DOHH2 (cell line): ENCODE data around the gene RIPK3.
A peak's percentile ranks its signal among the peaks of the same experiment; 100 is the strongest.

Experiments used
- H3F3A ChIP-seq: fragments of 200-600 bp; sonication (generic), shearing (Covaris generic); 2 replicates; pipeline ENCODE4 v1.6.0; 2016; ENCODE audit warnings: antibody characterized with exemption, mild to moderate bottlenecking; ENCODE audit not compliant: control insufficient read depth, insufficient read depth
- H3K27ac ChIP-seq: fragments of 200-600 bp; sonication (generic); 2 replicates; pipeline ENCODE4 v1.5.1; 2014; ENCODE audit warnings: low read depth, mild to moderate bottlenecking, low read length, moderate library complexity
- H3K27me3 ChIP-seq: fragments of 200-600 bp; sonication (generic); 2 replicates; pipeline ENCODE4 v1.6.1; 2014; ENCODE audit warnings: mild to moderate bottlenecking, low read length, mixed read lengths; ENCODE audit not compliant: control insufficient read depth
- H3K36me3 ChIP-seq: fragments of 200-600 bp; sonication (generic); 2 replicates; pipeline ENCODE4 v1.6.1; 2014; ENCODE audit warnings: mild to moderate bottlenecking, low read length, moderate library complexity, mixed read lengths; ENCODE audit not compliant: control insufficient read depth
- H3K4me1 ChIP-seq: fragments of 200-600 bp; sonication (generic); 2 replicates; pipeline ENCODE4 v1.6.1; 2014; ENCODE audit warnings: mild to moderate bottlenecking, low read length, mixed read lengths; ENCODE audit not compliant: control insufficient read depth
- H3K4me2 ChIP-seq: fragments of 200-600 bp; sonication (generic); 2 replicates; pipeline ENCODE4 v1.6.0; 2014; ENCODE audit warnings: mild to moderate bottlenecking, low read length, moderate library complexity
- H3K4me3 ChIP-seq: fragments of 200-600 bp; sonication (generic); 2 replicates; pipeline ENCODE4 v1.5.1; 2014; ENCODE audit warnings: mild to moderate bottlenecking, low read length, mixed read lengths
- H3K79me2 ChIP-seq: fragments of 200-600 bp; sonication (generic); 2 replicates; pipeline ENCODE4 v1.6.1; 2014; ENCODE audit warnings: mild to moderate bottlenecking, low read length, mixed read lengths; ENCODE audit not compliant: control insufficient read depth
- H3K9me2 ChIP-seq: fragments of 200-600 bp; sonication (generic); replicated peaks from 2 replicates; pipeline ENCODE4 v1.6.1; 2014; ENCODE audit warnings: mild to moderate bottlenecking, low read length, mixed read lengths; ENCODE audit not compliant: control insufficient read depth
- H3K9me3 ChIP-seq: fragments of 200-600 bp; sonication (generic); 2 replicates; pipeline ENCODE4 v1.6.1; 2014; ENCODE audit warnings: antibody characterized with exemption, low read length, mixed read lengths; ENCODE audit not compliant: control insufficient read depth, insufficient read depth
- H4K20me1 ChIP-seq: fragments of 200-600 bp; sonication (generic); 2 replicates; pipeline ENCODE4 v1.6.0; 2014; ENCODE audit warnings: low read depth, mild to moderate bottlenecking, antibody characterized with exemption, low read length, moderate library complexity; ENCODE audit not compliant: control insufficient read depth, insufficient read depth
- EZH2phosphoT487 ChIP-seq: fragments of 200-600 bp; sonication (generic); IDR thresholded peaks from 2 replicates; pipeline ENCODE4 v1.6.1; 2017; ENCODE audit warnings: borderline replicate concordance, mild to moderate bottlenecking, antibody characterized with exemption, low read length, moderate library complexity, mixed read lengths
- TF ChIP-seq, protein P1 (sequence below): fragments of 200-600 bp; sonication (generic); IDR thresholded peaks from one replicate; pipeline ENCODE4 v1.5.1; 2014; ENCODE audit warnings: antibody characterized with exemption, mild to moderate bottlenecking, low read depth, low read length; ENCODE audit not compliant: poor library complexity, severe bottlenecking

Gene RIPK3

DNA sequence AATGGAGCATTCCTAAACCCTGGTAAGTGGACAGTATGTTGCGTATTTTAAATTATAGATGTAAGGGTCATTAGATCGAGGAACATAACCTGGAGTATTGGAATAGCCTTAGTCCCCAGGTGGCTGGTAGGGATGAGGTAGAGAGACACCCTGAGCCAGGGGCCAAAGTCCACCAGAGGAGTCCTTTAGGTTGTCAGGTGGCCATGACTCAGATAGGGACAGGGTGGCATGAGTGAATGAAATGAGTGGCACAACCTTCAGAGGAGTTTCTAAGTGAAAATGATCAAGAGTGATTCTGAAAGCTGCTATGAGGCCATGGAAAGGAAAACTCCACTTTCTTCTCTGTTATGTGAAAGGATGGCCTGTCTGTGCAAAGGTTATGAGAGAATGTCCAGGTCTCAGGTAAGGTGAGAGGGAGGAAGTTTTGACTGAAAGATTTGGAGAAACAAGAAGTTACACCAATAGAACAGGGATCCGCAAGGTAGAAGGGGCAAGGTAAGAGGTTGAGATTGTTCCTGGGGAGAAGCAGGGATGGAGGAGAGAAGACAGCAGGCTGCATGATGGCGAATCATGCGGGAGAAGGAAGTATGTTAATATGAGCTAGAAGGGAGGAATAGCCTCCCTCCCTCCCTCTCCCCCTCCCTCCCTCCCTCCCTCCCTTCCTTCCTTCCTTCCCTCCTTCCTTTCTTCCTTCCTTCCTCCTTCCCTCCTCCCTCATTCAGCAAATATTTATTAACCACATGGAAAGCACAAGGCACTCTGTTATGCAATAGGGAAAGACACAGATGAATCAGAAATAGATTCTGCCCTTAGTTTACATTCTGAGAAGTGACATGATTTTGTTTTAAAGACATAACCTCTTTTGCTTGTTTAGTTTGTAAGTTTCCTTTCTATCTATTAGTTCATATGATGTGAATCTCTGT lies 14.0 kb upstream of the RIPK3 start:
- Histone ChIP-seq H3K27me3 (peaks cover 33% of the 10 kb centered on the region), H3K9me3 (no peaks in the 10 kb centered on the region), H3K4me3 (no peak overlapping the region), H3F3A (no peaks in the 10 kb centered on the region), H3K36me3 (no peaks in the 10 kb centered on the region), H3K27ac (no peak overlapping the region), H3K79me2 (no peaks in the 10 kb centered on the region), H3K4me1 (peaks cover 4% of the 10 kb centered on the region; the same call in 1 of the 2 replicates), H4K20me1 (no peaks in the 10 kb centered on the region), H3K9me2 (no peaks in the 10 kb centered on the region), H3K4me2 (no peak overlapping the region)
- no peak for TF ChIP-seq EZH2phosphoT487
- TF ChIP-seq, protein P1, sequence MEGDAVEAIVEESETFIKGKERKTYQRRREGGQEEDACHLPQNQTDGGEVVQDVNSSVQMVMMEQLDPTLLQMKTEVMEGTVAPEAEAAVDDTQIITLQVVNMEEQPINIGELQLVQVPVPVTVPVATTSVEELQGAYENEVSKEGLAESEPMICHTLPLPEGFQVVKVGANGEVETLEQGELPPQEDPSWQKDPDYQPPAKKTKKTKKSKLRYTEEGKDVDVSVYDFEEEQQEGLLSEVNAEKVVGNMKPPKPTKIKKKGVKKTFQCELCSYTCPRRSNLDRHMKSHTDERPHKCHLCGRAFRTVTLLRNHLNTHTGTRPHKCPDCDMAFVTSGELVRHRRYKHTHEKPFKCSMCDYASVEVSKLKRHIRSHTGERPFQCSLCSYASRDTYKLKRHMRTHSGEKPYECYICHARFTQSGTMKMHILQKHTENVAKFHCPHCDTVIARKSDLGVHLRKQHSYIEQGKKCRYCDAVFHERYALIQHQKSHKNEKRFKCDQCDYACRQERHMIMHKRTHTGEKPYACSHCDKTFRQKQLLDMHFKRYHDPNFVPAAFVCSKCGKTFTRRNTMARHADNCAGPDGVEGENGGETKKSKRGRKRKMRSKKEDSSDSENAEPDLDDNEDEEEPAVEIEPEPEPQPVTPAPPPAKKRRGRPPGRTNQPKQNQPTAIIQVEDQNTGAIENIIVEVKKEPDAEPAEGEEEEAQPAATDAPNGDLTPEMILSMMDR = no peak

DNA sequence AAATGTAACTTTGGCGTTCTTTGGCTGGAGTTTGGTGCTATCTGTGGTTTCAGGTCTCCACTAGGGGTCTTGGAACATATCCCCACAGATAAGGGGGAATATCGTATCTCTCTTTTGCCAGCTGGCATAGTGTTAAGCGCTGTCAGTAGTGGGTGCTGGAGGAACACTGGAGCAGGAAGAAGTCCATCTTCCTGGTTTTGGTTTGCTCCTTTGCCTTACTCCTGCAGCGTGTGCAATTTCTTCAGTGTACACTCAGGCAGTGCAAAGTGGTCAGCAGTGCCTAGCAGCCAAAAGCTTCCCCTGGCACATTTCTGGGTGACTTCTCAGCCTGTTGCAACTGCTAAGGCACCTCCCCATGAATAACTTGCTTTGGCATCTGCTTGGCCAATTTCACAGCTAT lies 11.7 kb upstream of the RIPK3 start:
- no peaks in the 10 kb centered on the region for H3F3A ChIP-seq
- no peaks in the 10 kb centered on the region for H3K79me2 ChIP-seq
- H3K4me3 ChIP-seq = no peak overlapping the region
- H3K27ac ChIP-seq = no peak overlapping the region
- peaks cover 4% of the 10 kb centered on the region; the same call in 1 of the 2 replicates for H3K4me1 ChIP-seq
- H3K27me3 ChIP-seq = peaks cover 43% of the 10 kb centered on the region
- H3K4me2 ChIP-seq = no peak overlapping the region
- H3K36me3 ChIP-seq = no peaks in the 10 kb centered on the region
- H4K20me1 ChIP-seq = no peaks in the 10 kb centered on the region
- H3K9me3 ChIP-seq = no peaks in the 10 kb centered on the region
- TF ChIP-seq, protein P1 = peak; percentile 13
- no peak for TF ChIP-seq EZH2phosphoT487
- H3K9me2 ChIP-seq = no peaks in the 10 kb centered on the region

- Histone ChIP-seq H3K79me2 (no peaks in the 10 kb centered on the region), H4K20me1 (no peaks in the 10 kb centered on the region), H3K9me2 (no peaks in the 10 kb centered on the region), H3K36me3 (no peaks in the 10 kb centered on the region), H3K4me1 (peaks cover 4% of the 10 kb centered on the region; the same call in 1 of the 2 replicates), H3K27ac (no peak overlapping the region), H3F3A (no peaks in the 10 kb centered on the region), H3K4me2 (no peak overlapping the region), H3K4me3 (no peak overlapping the region), H3K27me3 (peaks cover 45% of the 10 kb centered on the region), H3K9me3 (no peaks in the 10 kb centered on the region)
- no peak for TF ChIP-seq EZH2phosphoT487
- TF ChIP-seq, protein P1 = no peak
Observed at GRCh38 chr14:24349742-24350141, 10.0 kb upstream of the RIPK3 start.
